Measurements from ENCODE around the gene TMEM129. TPM values are rescaled to one million over a fixed set of nuclear protein-coding genes. Genes with fewer than 3 reads are reported as not detected.

Gene TMEM129
- total RNA-seq, 1 experiment from 2014 or later, result 54.9 TPM

- no peak for TF ChIP-seq ZNF671 (CRISPR knock-in tag; IDR thresholded peaks at IDR 0.05)
Measured at GRCh38 chr4:1736812-1737211, 15.7 kb upstream of the TMEM129 start (continued).

- ATAC-seq (no peak), DNase-seq (ENCODE audit: low spot score) (no peak)
- peaks cover 10% of the 10 kb centered on the region for H3K9me3 Mint-ChIP-seq
- H3K4me1 Mint-ChIP-seq, result no peaks in the 10 kb centered on the region
- H3K27ac Mint-ChIP-seq, result no peak overlapping the region
- CTCF ChIA-PET, result interaction anchor here (1.5 kb wide), 1 partner anchor 42 kb away, joined by 7 read pairs; no protein-coding TSS in a partner anchor
- H3K27me3 Mint-ChIP-seq (ENCODE audit: low read depth), result no peaks in the 10 kb centered on the region
- no peak overlapping the region for H3K4me3 Mint-ChIP-seq
- 0 out of 2 replicates have a peak, but pooled peaks have one; percentile 5 for TF ChIP-seq E2F1 (CRISPR knock-in tag; IDR thresholded peaks at IDR 0.05)
- TF ChIP-seq FOXK1 (CRISPR knock-in tag; IDR thresholded peaks at IDR 0.05), result no peak
- TF ChIP-seq TCF7 (CRISPR knock-in tag; IDR thresholded peaks at IDR 0.05; ENCODE audit: low read depth), result no peak
- TF ChIP-seq NR1H2 (CRISPR knock-in tag; IDR thresholded peaks at IDR 0.05), result no peak
- POLR2A ChIA-PET, result no interaction called here
- H3K36me3 Mint-ChIP-seq, result peaks cover 84% of the 10 kb centered on the region
Measured at GRCh38 chr4:1735215-1735614, 14.1 kb upstream of the TMEM129 start.

GRCh38 chr4:1732911-1733310, 11.8 kb upstream of the TMEM129 start:
- Mint-ChIP-seq H3K27ac (no peak overlapping the region), H3K27me3 (ENCODE audit: low read depth) (no peaks in the 10 kb centered on the region), H3K4me3 (no peak overlapping the region), H3K9me3 (0 out of 2 replicates have a peak, but pooled peaks cover under 1% of the 10 kb centered on the region), H3K36me3 (peaks cover 88% of the 10 kb centered on the region), H3K4me1 (0 out of 2 replicates have a peak, but pooled peaks cover 4% of the 10 kb centered on the region)
- DNase-seq (ENCODE audit: low spot score) (no peak), ATAC-seq (no peak)
- ChIA-PET POLR2A (no interaction called here), CTCF (interaction anchor here (0.6 to 1.6 kb wide), 3 partner anchors 9 to 40 kb away, joined by 4 to 6 read pairs (median 5); no protein-coding TSS in a partner anchor)
- TF ChIP-seq ZNF263 (CRISPR knock-in tag; IDR thresholded peaks at IDR 0.05; ENCODE audit: low read depth) (no peak), GRHL2 (CRISPR knock-in tag; IDR thresholded peaks at IDR 0.05; ENCODE audit: insufficient replicate concordance, severe bottlenecking) (no peak), ATF6 (CRISPR knock-in tag; IDR thresholded peaks at IDR 0.05) (no peak), SMAD3 (CRISPR knock-in tag; IDR thresholded peaks at IDR 0.05; ENCODE audit: borderline replicate concordance) (no peak), CTCF (IDR thresholded peaks at IDR 0.05) (no peak), E2F1 (CRISPR knock-in tag; IDR thresholded peaks at IDR 0.05) (no peak), SMAD4 (CRISPR knock-in tag; IDR thresholded peaks at IDR 0.05) (no peak), MYBL2 (CRISPR knock-in tag; IDR thresholded peaks at IDR 0.05) (no peak), ZNF232 (CRISPR knock-in tag; IDR thresholded peaks at IDR 0.05) (no peak), NFYB (CRISPR knock-in tag; conservative IDR thresholded peaks at IDR 0.05; ENCODE audit: low read depth) (no peak), ZNF219 (CRISPR knock-in tag; IDR thresholded peaks at IDR 0.05; ENCODE audit: borderline replicate concordance) (no peak), CBFB (CRISPR knock-in tag; IDR thresholded peaks at IDR 0.05; ENCODE audit: low read depth) (no peak), ZNF281 (CRISPR knock-in tag; IDR thresholded peaks at IDR 0.05) (no peak), ZBTB43 (CRISPR knock-in tag; IDR thresholded peaks at IDR 0.05) (no peak)
